A549 (cell line): ENCODE data around the gene TBXA2R. TPM values are rescaled to one million over a fixed set of nuclear protein-coding genes. Genes with fewer than 3 reads are reported as not detected.

ENCODE experiments used
- ATAC-seq, 2 experiments: fragments of 200-7000 bp in 1 of 2; fragments of >200 bp in 1 of 2; cut with Nextera tagmentation in 1 of 2; cut with Tn5 transposase in 1 of 2; 3 replicates each; pipeline versions ENCODE4 v1.8.0 to v1.9.1; 2018 to 2020; ENCODE audit warnings: mild to moderate bottlenecking in 1 of 2, moderate library complexity in 1 of 2
- CTCF ChIA-PET: fragments of 300-600 bp; sonication (Branson Sonifier 250); formaldehyde crosslinking; extraction: SDS; loops from one replicate; lab custom pipeline; 2021; ENCODE audit warnings: antibody characterized with exemption, inconsistent platforms; lab: Yijun Ruan, JAX
- POLR2A ChIA-PET: fragments of 350-600 bp; formaldehyde crosslinking; extraction: SDS; loops from one replicate; lab custom pipeline; 2021; ENCODE audit warnings: antibody characterized with exemption, inconsistent platforms; lab: Yijun Ruan, JAX
- DNase-seq, 2 experiments: peaks; one replicate each; pipeline versions ENCODE4 v3.0.0 to v3.0.0-alpha.2; 2011 to 2016; ENCODE audit warnings: low read depth in 1 of 2, low spot score in 1 of 2
- FAIRE-seq: peaks from 2 replicates; lab custom pipeline; 2011; peaks lifted over from hg19 to GRCh38; lab: Jason Lieb, UNC
- H3K27ac ChIP-seq, 2 experiments: fragments of >200 bp; sonication (Bioruptor Twin); formaldehyde crosslinking; 3 replicates each; pipeline ENCODE4 v1.5.1; 2016 to 2017
- H3K4me1 ChIP-seq: fragments of >200 bp; sonication (Bioruptor Twin); formaldehyde crosslinking; 3 replicates; pipeline ENCODE4 v1.6.1; 2016
- H3K4me2 ChIP-seq: fragments of >200 bp; sonication (Bioruptor Twin); formaldehyde crosslinking; 3 replicates; pipeline ENCODE4 v1.6.1; 2016
- H3K4me3 ChIP-seq: fragments of >200 bp; sonication (Bioruptor Twin); formaldehyde crosslinking; 3 replicates; pipeline ENCODE4 v1.5.1; 2016
- H3K9me3 ChIP-seq: fragments of >200 bp; sonication (Bioruptor Twin); formaldehyde crosslinking; 3 replicates; pipeline ENCODE4 v1.6.1; 2016
- BHLHE40 ChIP-seq: IDR thresholded peaks from 2 replicates; pipeline ENCODE4 v1.6.1; 2012; ENCODE audit warnings: low read depth, low read length, inconsistent platforms
- CHD2 ChIP-seq: fragments of 150-350 bp; IDR thresholded peaks from 2 replicates; pipeline ENCODE4 v1.6.1; 2014; ENCODE audit warnings: low read length; ENCODE audit not compliant: partially characterized antibody
- EHMT2 ChIP-seq: fragments of 200-600 bp; sonication (generic); IDR thresholded peaks from 2 replicates; pipeline ENCODE4 v1.6.1; 2016; ENCODE audit warnings: antibody characterized with exemption, low read depth, mild to moderate bottlenecking, moderate library complexity
- ESRRA ChIP-seq: fragments of 150-350 bp; IDR thresholded peaks from 2 replicates; pipeline ENCODE4 v1.6.1; 2014; ENCODE audit warnings: mild to moderate bottlenecking, low read length, borderline replicate concordance
- FOSB ChIP-seq: fragments of 250-450 bp; sonication (Bioruptor Pico); IDR thresholded peaks from 2 replicates; pipeline ENCODE4 v1.5.0; 2020; ENCODE audit warnings: mild to moderate bottlenecking, moderate library complexity
- FOXS1 ChIP-seq: fragments of 250-450 bp; sonication (Bioruptor Pico); IDR thresholded peaks from 2 replicates; pipeline ENCODE4 v1.5.0; 2020; ENCODE audit warnings: mild to moderate bottlenecking, moderate library complexity
- HOXB13 ChIP-seq: fragments of 250-450 bp; sonication (Bioruptor Pico); IDR thresholded peaks from 2 replicates; pipeline ENCODE4 v1.5.0; 2020; ENCODE audit warnings: low read depth, mild to moderate bottlenecking, moderate library complexity
- JUNB ChIP-seq: fragments of >200 bp; sonication (Bioruptor Twin); formaldehyde crosslinking; IDR thresholded peaks from 2 replicates; pipeline ENCODE4 v1.6.1; 2016
- KDM1A ChIP-seq: fragments of 200-600 bp; sonication (generic); IDR thresholded peaks from 2 replicates; pipeline ENCODE4 v1.6.1; 2016; ENCODE audit warnings: low read depth, mild to moderate bottlenecking
- MAFK ChIP-seq: fragments of 450-650 bp; IDR thresholded peaks from 2 replicates; pipeline ENCODE4 v1.6.1; 2014; ENCODE audit not compliant: partially characterized antibody
- MAX ChIP-seq: IDR thresholded peaks from 2 replicates; pipeline ENCODE4 v1.6.1; 2012
- MAZ ChIP-seq: fragments of 150-350 bp; IDR thresholded peaks from 2 replicates; pipeline ENCODE4 v1.6.1; 2014; ENCODE audit warnings: antibody characterized with exemption, low read depth, low read length, borderline replicate concordance
- MYC ChIP-seq: IDR thresholded peaks from 2 replicates; pipeline ENCODE4 v1.6.1; 2012; ENCODE audit warnings: mild to moderate bottlenecking, inconsistent platforms, low read length, improper control_type of control experiment, borderline replicate concordance
- NFE2L2 ChIP-seq: fragments of 150-350 bp; conservative IDR thresholded peaks from 2 replicates; pipeline ENCODE4 v1.6.1; 2014; ENCODE audit warnings: low read length
- NR3C1 ChIP-seq: fragments of >200 bp; sonication (Bioruptor Twin); formaldehyde crosslinking; IDR thresholded peaks from 3 replicates; pipeline ENCODE4 v1.6.1; 2017
- PHF8 ChIP-seq: fragments of 200-600 bp; sonication (generic); IDR thresholded peaks from 2 replicates; pipeline ENCODE4 v1.6.1; 2016; ENCODE audit warnings: low read depth, mild to moderate bottlenecking, antibody characterized with exemption, moderate library complexity, borderline replicate concordance
- POLR2A ChIP-seq: IDR thresholded peaks from 2 replicates; pipeline ENCODE4 v1.6.1; 2012; ENCODE audit warnings: mild to moderate bottlenecking, low read length
- POLR2AphosphoS2 ChIP-seq: conservative IDR thresholded peaks from 2 replicates; pipeline ENCODE4 v1.6.1; 2012; ENCODE audit warnings: low read length, improper control_type of control experiment, inconsistent platforms
- RAD21 ChIP-seq, 2 experiments: fragments of >200 bp in 1 of 2; sonication (Bioruptor Twin) in 1 of 2; formaldehyde crosslinking in 1 of 2; IDR thresholded peaks in 1 of 2; conservative IDR thresholded peaks in 1 of 2; 2 replicates in 1 of 2; 3 replicates in 1 of 2; pipeline ENCODE4 v1.6.1; 2012 to 2018; ENCODE audit warnings: inconsistent platforms in 1 of 2
- RFX5 ChIP-seq: fragments of 450-650 bp; IDR thresholded peaks from 2 replicates; pipeline ENCODE4 v1.7.1; 2014; ENCODE audit warnings: antibody characterized with exemption, mild to moderate bottlenecking, moderate library complexity
- RNF2 ChIP-seq: fragments of 200-600 bp; sonication (generic); IDR thresholded peaks from 2 replicates; pipeline ENCODE4 v1.6.1; 2016; ENCODE audit warnings: low read depth, mild to moderate bottlenecking, antibody characterized with exemption, moderate library complexity, borderline replicate concordance
- SMC3 ChIP-seq: fragments of >200 bp; sonication (Bioruptor Twin); formaldehyde crosslinking; IDR thresholded peaks from 3 replicates; pipeline ENCODE4 v1.6.1; 2018; ENCODE audit warnings: inconsistent platforms
- TFCP2L1 ChIP-seq: fragments of 250-450 bp; sonication (Bioruptor Pico); IDR thresholded peaks from 2 replicates; pipeline ENCODE4 v1.5.0; 2021; ENCODE audit warnings: mild to moderate bottlenecking
- USF2 ChIP-seq: fragments of 450-650 bp; IDR thresholded peaks from 2 replicates; pipeline ENCODE4 v1.6.1; 2014; ENCODE audit warnings: antibody characterized with exemption
- ZFP36 ChIP-seq: fragments of 450-650 bp; IDR thresholded peaks from 2 replicates; pipeline ENCODE4 v1.6.1; 2014; ENCODE audit warnings: borderline replicate concordance; ENCODE audit not compliant: partially characterized antibody
- ZNF302 ChIP-seq: fragments of 250-450 bp; sonication (Bioruptor Pico); IDR thresholded peaks from 2 replicates; pipeline ENCODE4 v1.9.0; 2021; ENCODE audit warnings: inconsistent platforms, mild to moderate bottlenecking, moderate library complexity
- ZSCAN20 ChIP-seq: fragments of 250-450 bp; sonication (Bioruptor Pico); IDR thresholded peaks from 2 replicates; pipeline ENCODE4 v1.8.0; 2022; ENCODE audit warnings: mild to moderate bottlenecking, moderate library complexity
- WGBS: methylation state at CpG from one replicate; pipeline ENCODE4 v1.1.6; 2017; ENCODE audit errors: missing lambda C conversion rate; 5-methylcytosine and 5-hydroxymethylcytosine counted together
- polyA plus RNA-seq, 4 experiments: library from polyadenylated mRNA; depleted of rRNA in 3 of 4; stranded (reverse); fragments of >200 nt; fragmentation: RNase III in 1 of 4; extraction: RNeasy Plus Mini Kit Qiagen cat#74134 plus additional on column Dnase treatment in 1 of 4; gene quantifications; 2 replicates in 3 of 4; 3 replicates in 1 of 4; pipeline ENCODE4 v1.2.3, GENCODE V29; 2011 to 2017
- TF ChIP-seq, protein P1 (sequence below): fragments of >200 bp; sonication (Bioruptor Twin); formaldehyde crosslinking; IDR thresholded peaks from 3 replicates; pipeline ENCODE4 v1.5.1; 2016
- TF ChIP-seq, protein P2 (sequence below): fragments of 250-450 bp; sonication (Bioruptor Pico); IDR thresholded peaks from 2 replicates; pipeline ENCODE4 v1.5.0; 2020; ENCODE audit warnings: low read depth, mild to moderate bottlenecking, moderate library complexity

The TBXA2R gene
- polyA plus RNA-seq, 2 of the 4 experiments (the other 2 are of a cell fraction), result 0.13 to 0.49 TPM

DNA sequence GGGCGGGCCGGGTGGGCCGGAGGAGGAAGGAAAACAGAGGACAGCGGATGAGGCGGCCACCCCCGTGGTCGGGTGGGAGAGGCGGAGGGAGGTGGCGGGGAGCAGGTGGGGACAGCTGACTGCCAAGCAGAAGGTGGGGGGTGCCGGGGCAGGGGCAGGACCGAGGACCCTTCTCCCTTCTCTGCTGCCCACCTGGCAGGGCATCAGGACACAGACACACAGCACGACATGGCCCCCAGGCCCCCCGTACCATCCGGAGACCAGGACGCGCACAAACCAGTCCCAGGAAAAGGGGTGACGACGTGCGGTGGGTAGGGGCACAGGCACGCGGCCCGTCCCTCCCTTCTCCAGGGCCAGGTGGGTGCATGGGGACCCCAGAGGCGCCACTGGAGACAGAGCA, 30.9 kb upstream of the TBXA2R start:
- H3K4me2 ChIP-seq, result no peak overlapping the region
- CTCF ChIA-PET, result no interaction called here
- no peaks in the 10 kb centered on the region for H3K4me1 ChIP-seq
- no peak for TF ChIP-seq HOXB13 (CRISPR knock-in tag)
- no peak for TF ChIP-seq RNF2
- TF ChIP-seq MAX, result no peak
- no peak for TF ChIP-seq NR3C1
- no peak for TF ChIP-seq KDM1A
- TF ChIP-seq TFCP2L1, result no peak
- no peak for TF ChIP-seq EHMT2
- TF ChIP-seq, protein P1, sequence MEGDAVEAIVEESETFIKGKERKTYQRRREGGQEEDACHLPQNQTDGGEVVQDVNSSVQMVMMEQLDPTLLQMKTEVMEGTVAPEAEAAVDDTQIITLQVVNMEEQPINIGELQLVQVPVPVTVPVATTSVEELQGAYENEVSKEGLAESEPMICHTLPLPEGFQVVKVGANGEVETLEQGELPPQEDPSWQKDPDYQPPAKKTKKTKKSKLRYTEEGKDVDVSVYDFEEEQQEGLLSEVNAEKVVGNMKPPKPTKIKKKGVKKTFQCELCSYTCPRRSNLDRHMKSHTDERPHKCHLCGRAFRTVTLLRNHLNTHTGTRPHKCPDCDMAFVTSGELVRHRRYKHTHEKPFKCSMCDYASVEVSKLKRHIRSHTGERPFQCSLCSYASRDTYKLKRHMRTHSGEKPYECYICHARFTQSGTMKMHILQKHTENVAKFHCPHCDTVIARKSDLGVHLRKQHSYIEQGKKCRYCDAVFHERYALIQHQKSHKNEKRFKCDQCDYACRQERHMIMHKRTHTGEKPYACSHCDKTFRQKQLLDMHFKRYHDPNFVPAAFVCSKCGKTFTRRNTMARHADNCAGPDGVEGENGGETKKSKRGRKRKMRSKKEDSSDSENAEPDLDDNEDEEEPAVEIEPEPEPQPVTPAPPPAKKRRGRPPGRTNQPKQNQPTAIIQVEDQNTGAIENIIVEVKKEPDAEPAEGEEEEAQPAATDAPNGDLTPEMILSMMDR, result no peak
- POLR2A ChIA-PET, result no interaction called here
- ATAC-seq (no peak), DNase-seq (no peak), FAIRE-seq (no peak)
- H3K27ac ChIP-seq, result no peak overlapping the region
- H3K9me3 ChIP-seq, result no peaks in the 10 kb centered on the region
- WGBS, result 93% methylated on average over 7 of the region's 23 CpGs
- H3K4me3 ChIP-seq, result no peak overlapping the region

DNA sequence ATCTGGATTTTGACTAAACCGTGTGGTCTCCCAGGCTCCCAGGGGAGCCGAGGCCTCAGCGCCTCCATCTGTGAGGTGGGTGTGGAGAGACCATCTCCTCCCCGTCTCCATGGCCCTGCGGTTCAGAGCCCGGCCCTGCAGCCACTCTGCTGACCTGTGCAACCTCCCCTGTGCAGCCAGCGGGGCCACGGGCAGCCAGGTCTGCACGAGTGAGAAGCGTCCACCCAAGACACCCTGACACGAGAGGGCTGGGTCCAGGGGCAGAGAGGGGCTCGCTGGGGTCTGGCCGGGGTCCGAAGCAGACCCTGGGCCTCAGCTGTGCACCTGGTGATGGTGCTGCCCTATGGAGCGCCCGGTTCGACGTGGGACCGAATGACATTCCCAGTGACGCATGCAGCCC, 30.3 kb upstream of the TBXA2R start:
- Histone ChIP-seq H3K4me3 (no peak overlapping the region), H3K27ac (no peak overlapping the region), H3K4me2 (no peak overlapping the region), H3K4me1 (no peaks in the 10 kb centered on the region), H3K9me3 (no peaks in the 10 kb centered on the region)
- DNase-seq (no peak), ATAC-seq (no peak), FAIRE-seq (no peak)
- 90% methylated on average over 7 of the region's 20 CpGs for WGBS
- CTCF ChIA-PET, result no interaction called here
- TF ChIP-seq ZSCAN20, result no peak
- no peak for TF ChIP-seq PHF8
- no peak for TF ChIP-seq BHLHE40
- no peak for TF ChIP-seq POLR2A
- no peak for TF ChIP-seq RAD21 (conservative IDR thresholded peaks at IDR 0.05 in 1 of 2, IDR thresholded peaks at IDR 0.05 in 1 of 2)
- TF ChIP-seq ZNF302 (CRISPR knock-in tag), result no peak
- TF ChIP-seq TFCP2L1, result no peak
- no peak for TF ChIP-seq MYC
- no peak for TF ChIP-seq RFX5
- no peak for TF ChIP-seq USF2
- no peak for TF ChIP-seq NFE2L2
- no peak for TF ChIP-seq CHD2
- no peak for TF ChIP-seq MAFK
- no peak for TF ChIP-seq JUNB
- no peak for TF ChIP-seq ESRRA
- no peak for TF ChIP-seq ZFP36
- TF ChIP-seq POLR2AphosphoS2, result no peak
- POLR2A ChIA-PET, result no interaction called here

DNA sequence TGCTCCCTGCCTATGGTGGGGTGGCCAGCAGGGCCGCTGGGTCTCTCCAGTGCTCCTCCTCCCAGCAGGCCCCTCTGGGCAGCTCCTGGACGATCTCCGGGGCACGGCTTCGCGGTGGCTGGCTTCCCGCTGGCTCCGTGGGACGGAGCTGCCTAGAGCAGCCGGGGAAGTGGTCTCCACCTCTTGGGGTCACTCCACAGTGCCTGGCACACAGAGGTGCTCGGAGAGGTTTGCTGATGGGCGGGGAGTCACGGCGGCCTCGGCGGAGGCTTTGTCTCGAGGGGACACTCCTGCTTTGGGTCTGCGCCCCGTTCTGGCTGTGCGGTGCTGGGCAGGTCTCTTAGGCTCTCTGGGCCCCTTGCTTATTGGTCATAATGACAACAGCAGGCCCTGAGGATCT, 29.8 kb upstream of the TBXA2R start:
- ChIA-PET POLR2A (no interaction called here), CTCF (no interaction called here)
- ATAC-seq (no peak), FAIRE-seq (no peak), DNase-seq (no peak)
- H3K4me1 ChIP-seq, result no peaks in the 10 kb centered on the region
- H3K4me3 ChIP-seq, result no peak overlapping the region
- H3K9me3 ChIP-seq, result no peaks in the 10 kb centered on the region
- H3K4me2 ChIP-seq, result no peak overlapping the region
- 89% methylated on average over 3 of the region's 20 CpGs for WGBS
- H3K27ac ChIP-seq, result no peak overlapping the region
- no peak for TF ChIP-seq ESRRA
- no peak for TF ChIP-seq SMC3
- no peak for TF ChIP-seq ZFP36
- no peak for TF ChIP-seq MAZ
- no peak for TF ChIP-seq ZNF302 (CRISPR knock-in tag)
- TF ChIP-seq, protein P1, result no peak
- TF ChIP-seq RNF2, result no peak
- TF ChIP-seq FOXS1, result no peak
- TF ChIP-seq, protein P2, sequence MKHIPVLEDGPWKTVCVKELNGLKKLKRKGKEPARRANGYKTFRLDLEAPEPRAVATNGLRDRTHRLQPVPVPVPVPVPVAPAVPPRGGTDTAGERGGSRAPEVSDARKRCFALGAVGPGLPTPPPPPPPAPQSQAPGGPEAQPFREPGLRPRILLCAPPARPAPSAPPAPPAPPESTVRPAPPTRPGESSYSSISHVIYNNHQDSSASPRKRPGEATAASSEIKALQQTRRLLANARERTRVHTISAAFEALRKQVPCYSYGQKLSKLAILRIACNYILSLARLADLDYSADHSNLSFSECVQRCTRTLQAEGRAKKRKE (CRISPR knock-in tag), result no peak
- no peak for TF ChIP-seq MYC
- TF ChIP-seq FOSB (CRISPR knock-in tag), result no peak
